HEK293 (cell line): Measurements from ENCODE around the gene PLLP.

ENCODE experiments used
- BCL11A ChIP-seq: fragments of 450-650 bp; formaldehyde crosslinking; IDR thresholded peaks from 2 replicates; pipeline ENCODE4 v1.5.1; 2016; ENCODE audit warnings: low read depth, missing biosample characterization, missing genetic modification characterization
- PATZ1 ChIP-seq: fragments of 450-650 bp; formaldehyde crosslinking; IDR thresholded peaks from 2 replicates; pipeline ENCODE4 v1.5.1; 2016; ENCODE audit warnings: missing biosample characterization, missing genetic modification characterization
- YY1 ChIP-seq: fragments of 450-650 bp; formaldehyde crosslinking; IDR thresholded peaks from 2 replicates; pipeline ENCODE4 v1.5.1; 2018; ENCODE audit warnings: missing biosample characterization, missing genetic modification characterization
- ZNF138 ChIP-seq: fragments of 450-650 bp; formaldehyde crosslinking; IDR thresholded peaks from 2 replicates; pipeline ENCODE4 v1.5.1; 2016; ENCODE audit warnings: missing biosample characterization, missing genetic modification characterization, borderline replicate concordance
- ZNF350 ChIP-seq: fragments of 450-650 bp; formaldehyde crosslinking; IDR thresholded peaks from 2 replicates; pipeline ENCODE4 v1.5.0; 2017; ENCODE audit warnings: missing biosample characterization, mild to moderate bottlenecking, missing genetic modification characterization
- ZNF48 ChIP-seq: fragments of 450-650 bp; formaldehyde crosslinking; IDR thresholded peaks from 2 replicates; pipeline ENCODE4 v1.5.1; 2016; ENCODE audit warnings: missing biosample characterization, missing genetic modification characterization
- ZNF488 ChIP-seq: fragments of 450-650 bp; formaldehyde crosslinking; IDR thresholded peaks from 2 replicates; pipeline ENCODE4 v1.5.1; 2016; ENCODE audit warnings: missing biosample characterization, missing genetic modification characterization
- ZNF623 ChIP-seq: fragments of 450-650 bp; formaldehyde crosslinking; IDR thresholded peaks from 2 replicates; pipeline ENCODE4 v1.5.1; 2016; ENCODE audit warnings: missing biosample characterization, missing genetic modification characterization
- ZNF624 ChIP-seq: fragments of 450-650 bp; formaldehyde crosslinking; IDR thresholded peaks from 2 replicates; pipeline ENCODE4 v1.5.1; 2017; ENCODE audit warnings: missing biosample characterization, missing genetic modification characterization
- ZNF660 ChIP-seq: fragments of 450-650 bp; IDR thresholded peaks from 2 replicates; pipeline ENCODE4 v1.5.1; 2018; ENCODE audit warnings: missing biosample characterization, mild to moderate bottlenecking, missing genetic modification characterization
- ZNF707 ChIP-seq: fragments of 450-650 bp; formaldehyde crosslinking; IDR thresholded peaks from 2 replicates; pipeline ENCODE4 v1.5.1; 2016; ENCODE audit warnings: missing biosample characterization, missing genetic modification characterization
- ZNF777 ChIP-seq: fragments of 450-650 bp; formaldehyde crosslinking; IDR thresholded peaks from 2 replicates; pipeline ENCODE4 v1.5.1; 2017; ENCODE audit warnings: missing biosample characterization, missing genetic modification characterization, borderline replicate concordance
- TF ChIP-seq, protein P1 (sequence below): fragments of 450-650 bp; formaldehyde crosslinking; IDR thresholded peaks from 2 replicates; pipeline ENCODE4 v1.5.1; 2016; ENCODE audit warnings: missing biosample characterization, missing genetic modification characterization
- TF ChIP-seq, protein P2 (sequence below): fragments of 450-650 bp; IDR thresholded peaks from 2 replicates; pipeline ENCODE4 v1.5.1; 2018; ENCODE audit warnings: missing biosample characterization, missing genetic modification characterization

DNA sequence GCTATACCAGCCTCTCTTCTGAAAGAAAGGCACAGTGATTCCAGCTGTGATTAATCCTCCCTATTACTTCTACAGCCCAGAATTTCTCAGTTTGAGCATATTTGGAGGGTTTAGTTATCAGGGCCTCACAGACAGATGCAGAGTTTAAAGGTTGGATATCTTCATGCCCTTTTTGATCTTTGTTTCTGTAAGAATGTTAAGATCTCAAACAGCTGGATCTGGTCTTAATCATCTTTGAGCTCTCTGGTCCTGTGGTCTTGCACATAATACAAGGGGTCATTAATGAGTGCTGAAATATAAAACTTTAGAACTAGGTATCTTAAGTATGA, 48.5 kb downstream of the PLLP start:
- TF ChIP-seq YY1 (tag by site-specific recombination) (no peak), ZNF624 (tag by site-specific recombination) (no peak), PATZ1 (tag by site-specific recombination) (no peak), ZNF623 (tag by site-specific recombination) (no peak), ZNF48 (tag by site-specific recombination) (no peak), ZNF777 (tag by site-specific recombination) (no peak), ZNF660 (tag by site-specific recombination) (no peak), ZNF488 (tag by site-specific recombination) (no peak), ZNF138 (tag by site-specific recombination) (no peak), ZNF350 (tag by site-specific recombination) (no peak), ZNF707 (tag by site-specific recombination) (no peak), BCL11A (tag by site-specific recombination) (no peak)
- TF ChIP-seq, protein P1, sequence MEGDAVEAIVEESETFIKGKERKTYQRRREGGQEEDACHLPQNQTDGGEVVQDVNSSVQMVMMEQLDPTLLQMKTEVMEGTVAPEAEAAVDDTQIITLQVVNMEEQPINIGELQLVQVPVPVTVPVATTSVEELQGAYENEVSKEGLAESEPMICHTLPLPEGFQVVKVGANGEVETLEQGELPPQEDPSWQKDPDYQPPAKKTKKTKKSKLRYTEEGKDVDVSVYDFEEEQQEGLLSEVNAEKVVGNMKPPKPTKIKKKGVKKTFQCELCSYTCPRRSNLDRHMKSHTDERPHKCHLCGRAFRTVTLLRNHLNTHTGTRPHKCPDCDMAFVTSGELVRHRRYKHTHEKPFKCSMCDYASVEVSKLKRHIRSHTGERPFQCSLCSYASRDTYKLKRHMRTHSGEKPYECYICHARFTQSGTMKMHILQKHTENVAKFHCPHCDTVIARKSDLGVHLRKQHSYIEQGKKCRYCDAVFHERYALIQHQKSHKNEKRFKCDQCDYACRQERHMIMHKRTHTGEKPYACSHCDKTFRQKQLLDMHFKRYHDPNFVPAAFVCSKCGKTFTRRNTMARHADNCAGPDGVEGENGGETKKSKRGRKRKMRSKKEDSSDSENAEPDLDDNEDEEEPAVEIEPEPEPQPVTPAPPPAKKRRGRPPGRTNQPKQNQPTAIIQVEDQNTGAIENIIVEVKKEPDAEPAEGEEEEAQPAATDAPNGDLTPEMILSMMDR: no peak
- TF ChIP-seq, protein P2, sequence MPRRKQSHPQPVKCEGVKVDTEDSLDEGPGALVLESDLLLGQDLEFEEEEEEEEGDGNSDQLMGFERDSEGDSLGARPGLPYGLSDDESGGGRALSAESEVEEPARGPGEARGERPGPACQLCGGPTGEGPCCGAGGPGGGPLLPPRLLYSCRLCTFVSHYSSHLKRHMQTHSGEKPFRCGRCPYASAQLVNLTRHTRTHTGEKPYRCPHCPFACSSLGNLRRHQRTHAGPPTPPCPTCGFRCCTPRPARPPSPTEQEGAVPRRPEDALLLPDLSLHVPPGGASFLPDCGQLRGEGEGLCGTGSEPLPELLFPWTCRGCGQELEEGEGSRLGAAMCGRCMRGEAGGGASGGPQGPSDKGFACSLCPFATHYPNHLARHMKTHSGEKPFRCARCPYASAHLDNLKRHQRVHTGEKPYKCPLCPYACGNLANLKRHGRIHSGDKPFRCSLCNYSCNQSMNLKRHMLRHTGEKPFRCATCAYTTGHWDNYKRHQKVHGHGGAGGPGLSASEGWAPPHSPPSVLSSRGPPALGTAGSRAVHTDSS (tag by site-specific recombination): no peak
